Gastrocnemius medialis (tissue), 4 donors: Measurements from ENCODE around the gene REEP1. TPM values are rescaled to one million over a fixed set of nuclear protein-coding genes. Genes with fewer than 3 reads are reported as not detected.

ENCODE experiments used
- ATAC-seq, 2 donors: fragments of 150-250 bp; one replicate each; pipeline ENCODE4 v1.9.1; 2016
- DNase-seq, 2 donors: peaks; one replicate each; pipeline ENCODE4 v3.0.0-alpha.2; 2019
- H3K27ac ChIP-seq, 4 donors: fragments of 200-600 bp; sonication (generic); 1 replicate in 1 of 4; 2 replicates in 3 of 4; pipeline ENCODE4 v1.5.1; 2016 to 2018; ENCODE audit warnings: mild to moderate bottlenecking in 2 of 4, moderate library complexity in 1 of 4
- H3K27me3 ChIP-seq, 3 donors: fragments of 200-600 bp; sonication (generic) in 2 of 3; 1 replicate in 1 of 3; 2 replicates in 2 of 3; pipeline versions ENCODE4 v1.5.1 to v1.6.0; 2016 to 2019; ENCODE audit warnings: mild to moderate bottlenecking in 1 of 3, moderate library complexity in 1 of 3
- H3K36me3 ChIP-seq, 2 donors: fragments of 200-600 bp; sonication (generic) in 1 of 2; one replicate each; pipeline ENCODE4 v1.5.1; 2017 to 2018
- H3K4me1 ChIP-seq, 2 donors: fragments of 200-600 bp; sonication (generic) in 1 of 2; one replicate each; pipeline ENCODE4 v1.5.1; 2016 to 2017; ENCODE audit warnings: mild to moderate bottlenecking in 2 of 2
- H3K4me3 ChIP-seq, 4 donors: fragments of 200-600 bp; sonication (generic) in 3 of 4; 1 replicate in 1 of 4; 2 replicates in 3 of 4; pipeline ENCODE4 v1.5.1; 2016 to 2019; ENCODE audit warnings: mild to moderate bottlenecking in 2 of 4
- H3K9me3 ChIP-seq, 3 donors: fragments of 200-600 bp; sonication (generic) in 2 of 3; 1 replicate in 1 of 3; 2 replicates in 2 of 3; pipeline ENCODE4 v1.5.1; 2016 to 2019
- CTCF ChIP-seq, 5 experiments: fragments of 450-650 bp in 3 of 5; fragments of 200-600 bp in 2 of 5; sonication (generic) in 2 of 5; IDR thresholded peaks in 4 of 5; conservative IDR thresholded peaks in 1 of 5; 1 replicate in 4 of 5; 2 replicates in 1 of 5; pipeline ENCODE4 v1.5.1; 2016 to 2019; ENCODE audit warnings: antibody characterized with exemption in 5 of 5, mild to moderate bottlenecking in 3 of 5, moderate library complexity in 3 of 5
- POLR2A ChIP-seq, 2 donors: fragments of 450-650 bp; IDR thresholded peaks; one replicate each; pipeline ENCODE4 v1.6.1; 2017; ENCODE audit warnings: antibody characterized with exemption in 2 of 2, mild to moderate bottlenecking in 2 of 2, moderate library complexity in 2 of 2
- in situ Hi-C, 4 donors: fragments of 200-750 bp; cut with MboI; loops; one replicate each; pipeline versions ENCODE4 v1.15.0 to v1.8.0; 2017; ENCODE audit warnings: low sequenced_read_pairs in 4 of 4
- intact Hi-C: fragments of 100-400 bp; cut with DNase I; formaldehyde crosslinking; loops from one replicate; pipeline ENCODE4 v1.15.1; 2023; ENCODE audit warnings: low total_unique reads
- total RNA-seq, 4 donors: library from RNA; depleted of rRNA; stranded (reverse); fragments of >200 nt; gene quantifications; one replicate each; pipeline versions ENCODE4 v1.1.0 to v1.2.3, GENCODE V29; 2016

The REEP1 gene
- total RNA-seq, 4 donors from 2014 or later, result 4.2 to 16.0 (median 6.3) TPM

DNA sequence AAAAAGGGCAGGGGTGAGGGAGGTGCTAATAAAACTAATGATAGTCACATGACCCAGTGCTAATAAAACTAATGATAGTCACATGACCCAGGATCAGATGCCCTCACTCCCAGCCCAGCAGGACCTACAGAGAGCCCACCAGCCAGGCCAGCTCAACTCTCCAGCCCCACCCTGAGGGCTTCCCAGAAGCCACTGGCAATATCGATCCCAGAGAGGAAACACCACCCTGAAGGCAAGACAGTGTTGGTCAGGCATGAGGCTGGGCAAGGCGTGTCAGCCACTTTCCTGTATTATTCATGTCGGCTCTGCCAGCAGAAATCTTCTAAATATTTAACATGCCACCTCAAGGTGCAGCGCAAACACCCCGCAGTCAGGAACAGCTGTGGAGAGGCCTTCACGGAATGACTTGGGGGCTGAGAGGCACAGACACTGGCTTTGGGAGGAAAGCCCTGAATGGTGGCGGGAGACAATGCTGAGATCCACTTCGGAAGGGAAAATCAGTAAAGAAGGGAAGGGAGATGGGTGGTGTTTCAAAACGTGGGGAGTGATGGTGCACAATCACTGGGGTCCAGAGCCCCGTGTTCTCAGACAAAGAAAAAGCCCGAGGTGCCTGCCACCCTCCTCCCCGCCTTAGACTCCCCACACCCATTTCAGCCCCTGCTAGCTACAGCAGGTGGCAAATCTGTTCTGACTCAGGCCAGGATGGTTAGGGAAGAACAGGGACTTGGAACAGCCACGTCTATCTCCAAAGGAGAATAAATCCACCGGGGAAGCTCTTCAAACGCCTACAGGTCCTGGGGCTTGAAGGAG, 1.4 kb downstream of the REEP1 start:
- Histone ChIP-seq H3K36me3 (no peaks in the 10 kb centered on the region), H3K9me3 (no peaks in the 10 kb centered on the region), H3K27ac (peak overlapping the region in 3 of 4 donors; percentile 74 to 88 (median 79)), H3K4me3 (peak overlapping the region; percentile 57 to 66 (median 64)), H3K27me3 (no peaks in the 10 kb centered on the region), H3K4me1 (peaks cover 23 to 27% of the 10 kb centered on the region in 2 donors)
- in situ Hi-C loops, result no loop called here
- DNase-seq, result no peak
- intact Hi-C loops, result no loop called here
- TF ChIP-seq POLR2A (IDR thresholded peaks at IDR 0.05) (no peak), CTCF (IDR thresholded peaks at IDR 0.05 in 4 of 5, conservative IDR thresholded peaks at IDR 0.05 in 1 of 5) (no peak)
- ATAC-seq, result no peak

GRCh38 chr2:86333378-86333777, 4.0 kb downstream of the REEP1 start:
- in situ Hi-C loops (no loop called here), intact Hi-C loops (no loop called here)
- DNase-seq (no peak), ATAC-seq (no peak)
- no peaks in the 10 kb centered on the region for H3K36me3 ChIP-seq
- no peaks in the 10 kb centered on the region for H3K27me3 ChIP-seq
- no peak overlapping the region for H3K4me3 ChIP-seq
- peaks cover 25 to 29% of the 10 kb centered on the region in 2 donors for H3K4me1 ChIP-seq
- no peaks in the 10 kb centered on the region for H3K9me3 ChIP-seq
- no peak overlapping the region for H3K27ac ChIP-seq
- TF ChIP-seq CTCF (IDR thresholded peaks at IDR 0.05 in 4 of 5, conservative IDR thresholded peaks at IDR 0.05 in 1 of 5) (no peak), POLR2A (IDR thresholded peaks at IDR 0.05) (no peak)

DNA sequence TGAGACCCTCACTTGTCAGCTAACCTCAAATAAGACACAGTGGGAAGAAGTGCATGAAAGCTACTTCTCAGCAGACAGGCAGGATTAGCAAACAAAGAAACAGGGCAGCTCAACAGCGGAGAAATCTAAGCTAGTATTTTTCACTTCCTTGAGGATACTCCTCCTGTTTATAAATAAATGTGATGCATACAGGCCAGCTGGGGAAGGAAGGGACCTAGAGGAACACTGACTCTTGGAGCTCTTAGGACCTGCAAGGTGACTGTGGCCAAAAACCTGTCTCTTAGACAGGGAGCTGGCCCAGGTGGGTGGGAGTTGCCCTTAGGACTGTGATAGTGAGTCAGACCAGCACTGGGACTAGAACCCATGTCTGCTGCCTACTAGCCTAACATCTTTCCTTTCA, 4.8 kb downstream of the REEP1 start:
- in situ Hi-C loops (no loop called here), intact Hi-C loops (no loop called here)
- no peak for DNase-seq
- Histone ChIP-seq H3K36me3 (no peaks in the 10 kb centered on the region), H3K4me1 (peaks cover 25 to 29% of the 10 kb centered on the region in 2 donors), H3K27me3 (no peaks in the 10 kb centered on the region), H3K27ac (no peak overlapping the region), H3K9me3 (no peaks in the 10 kb centered on the region), H3K4me3 (no peak overlapping the region)
- no peak for TF ChIP-seq POLR2A (IDR thresholded peaks at IDR 0.05)
- TF ChIP-seq CTCF (IDR thresholded peaks at IDR 0.05 in 4 of 5, conservative IDR thresholded peaks at IDR 0.05 in 1 of 5), result no peak
- ATAC-seq, result no peak

DNA sequence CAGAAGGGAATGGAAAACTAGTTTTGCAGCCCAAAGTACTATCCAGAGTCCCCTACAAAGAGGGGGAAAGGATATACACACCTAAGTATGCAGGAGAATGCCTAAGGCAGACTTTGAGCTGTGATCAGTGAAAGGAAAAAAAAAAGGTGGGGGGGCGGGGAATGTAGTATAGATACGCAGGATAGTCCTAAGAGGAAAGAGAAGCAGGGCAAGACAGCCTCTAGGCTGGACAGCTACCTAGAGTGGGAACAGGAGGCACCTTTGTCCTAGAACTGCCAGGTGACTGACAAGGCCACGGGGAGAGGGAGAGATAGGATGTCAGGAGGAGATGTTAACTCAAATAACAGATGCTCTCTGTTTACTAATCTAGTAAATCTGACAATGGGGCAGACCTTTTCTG, 6.0 kb downstream of the REEP1 start:
- peaks cover 22 to 25% of the 10 kb centered on the region in 2 donors for H3K4me1 ChIP-seq
- H3K4me3 ChIP-seq, result no peak overlapping the region
- ATAC-seq, result no peak
- DNase-seq, result no peak
- H3K9me3 ChIP-seq, result no peaks in the 10 kb centered on the region
- no peak overlapping the region for H3K27ac ChIP-seq
- intact Hi-C loops, result no loop called here
- TF ChIP-seq POLR2A (IDR thresholded peaks at IDR 0.05) (no peak), CTCF (IDR thresholded peaks at IDR 0.05 in 4 of 5, conservative IDR thresholded peaks at IDR 0.05 in 1 of 5) (no peak)
- in situ Hi-C loops, result no loop called here
- no peaks in the 10 kb centered on the region for H3K27me3 ChIP-seq
- H3K36me3 ChIP-seq, result no peaks in the 10 kb centered on the region
